GM06990 (cell line): ENCODE measurements around the gene LDHA.
A peak's percentile ranks its signal among the peaks of the same experiment; 100 is the strongest.
"Not testable (repeated sequence)": the region's sequence is repeated elsewhere in the genome, so short reads cannot be mapped to it uniquely, and the experiment has no call there.

ENCODE experiments used
- DNase-seq: peaks from one replicate; pipeline ENCODE4 v3.0.0-alpha.2; 2011; ENCODE audit not compliant: insufficient read length; ENCODE audit errors: extremely low read depth
- H3K27me3 ChIP-seq: replicated peaks from 2 replicates; pipeline ENCODE4 v1.6.0; 2011; ENCODE audit warnings: low read length; ENCODE audit not compliant: control insufficient read depth, insufficient read depth
- H3K36me3 ChIP-seq: 2 replicates; pipeline ENCODE4 v1.5.1; 2011; ENCODE audit warnings: low read length; ENCODE audit not compliant: control insufficient read depth, insufficient read depth
- H3K4me3 ChIP-seq: replicated peaks from 2 replicates; pipeline ENCODE4 v1.5.1; 2011; ENCODE audit warnings: low read depth, mild to moderate bottlenecking, control low read depth, low read length
- CTCF ChIP-seq: IDR thresholded peaks from 2 replicates; pipeline ENCODE4 v1.5.1; 2011; ENCODE audit warnings: low read length, control low read depth, mild to moderate bottlenecking, inconsistent platforms; ENCODE audit not compliant: insufficient read depth, poor library complexity, severe bottlenecking

The LDHA gene

GRCh38 chr11:18394928-18395734 is 768 bp downstream of the LDHA start:
- peak; percentile 39 for DNase-seq
- H3K36me3 ChIP-seq = peaks cover 5% of the 10 kb centered on the region; the same call in 1 of the 2 replicates
- TF ChIP-seq CTCF = no peak
- no peaks in the 10 kb centered on the region for H3K27me3 ChIP-seq
- H3K4me3 ChIP-seq = peak overlapping the region; percentile 96

- Histone ChIP-seq H3K36me3 (peaks cover 5% of the 10 kb centered on the region; the same call in 1 of the 2 replicates), H3K4me3 (peak overlapping the region; percentile 96), H3K27me3 (no peaks in the 10 kb centered on the region)
- DNase-seq = peak; percentile 98
- TF ChIP-seq CTCF = no peak
Measured at GRCh38 chr11:18395735-18396504, 1.6 kb downstream of the LDHA start.

GRCh38 chr11:18397921-18398320 is 3.6 kb downstream of the LDHA start:
- Histone ChIP-seq H3K4me3 (no peak overlapping the region), H3K36me3 (peaks cover 10% of the 10 kb centered on the region), H3K27me3 (no peaks in the 10 kb centered on the region)
- DNase-seq = no peak
- TF ChIP-seq CTCF = no peak

GRCh38 chr11:18401077-18401476 is 6.7 kb downstream of the LDHA start:
- not testable (repeated sequence) for DNase-seq, H3K4me3 ChIP-seq
- H3K36me3 ChIP-seq = peaks cover 17% of the 10 kb centered on the region

GRCh38 chr11:18404062-18404461 is 9.7 kb downstream of the LDHA start:
- TF ChIP-seq CTCF = no peak
- no peak overlapping the region for H3K4me3 ChIP-seq
- H3K36me3 ChIP-seq = peaks cover 13% of the 10 kb centered on the region
- H3K27me3 ChIP-seq = no peaks in the 10 kb centered on the region
- no peak for DNase-seq

More at GRCh38 chr11:18401077-18401476, 6.7 kb downstream of the LDHA start:
- not testable (repeated sequence) for H3K27me3 ChIP-seq

- H3K27me3 ChIP-seq, H3K36me3 ChIP-seq, DNase-seq, H3K4me3 ChIP-seq: not testable (repeated sequence)
Measured at GRCh38 chr11:18407400-18407799, 13.0 kb downstream of the LDHA start.
